Stomach smooth muscle (tissue), 2 donors: Measurements from ENCODE around the gene TNFRSF1B.
A peak's percentile ranks its signal among the peaks of the same experiment; 100 is the strongest.

Experiments used
- H3K27ac ChIP-seq: one replicate; pipeline ENCODE4 v1.7.0; 2013; ENCODE audit warnings: mild to moderate bottlenecking, low read length, inconsistent platforms
- H3K27me3 ChIP-seq, 2 donors: one replicate each; pipeline ENCODE4 v1.7.0; 2013; ENCODE audit warnings: low read length in 2 of 2; ENCODE audit not compliant: insufficient read depth in 2 of 2, control insufficient read depth in 1 of 2
- H3K36me3 ChIP-seq, 2 donors: one replicate each; pipeline ENCODE4 v1.7.0; 2013; ENCODE audit warnings: low read length in 2 of 2; ENCODE audit not compliant: control insufficient read depth in 2 of 2, insufficient read depth in 2 of 2
- H3K4me1 ChIP-seq: one replicate; pipeline ENCODE4 v1.7.0; 2013; ENCODE audit warnings: low read length; ENCODE audit not compliant: control insufficient read depth, insufficient read depth
- H3K4me3 ChIP-seq, 2 donors: one replicate each; pipeline ENCODE4 v1.7.0; 2013; ENCODE audit warnings: low read length in 2 of 2
- H3K9ac ChIP-seq, 2 donors: one replicate each; pipeline ENCODE4 v1.7.0; 2013; ENCODE audit warnings: low read length in 2 of 2, mild to moderate bottlenecking in 1 of 2
- H3K9me3 ChIP-seq, 2 donors: one replicate each; pipeline ENCODE4 v1.7.0; 2013; ENCODE audit warnings: low read length in 2 of 2; ENCODE audit not compliant: control insufficient read depth in 2 of 2
- donor health status: healthy.
- donor health status: Pancreatic carcinoma.

TNFRSF1B gene

DNA sequence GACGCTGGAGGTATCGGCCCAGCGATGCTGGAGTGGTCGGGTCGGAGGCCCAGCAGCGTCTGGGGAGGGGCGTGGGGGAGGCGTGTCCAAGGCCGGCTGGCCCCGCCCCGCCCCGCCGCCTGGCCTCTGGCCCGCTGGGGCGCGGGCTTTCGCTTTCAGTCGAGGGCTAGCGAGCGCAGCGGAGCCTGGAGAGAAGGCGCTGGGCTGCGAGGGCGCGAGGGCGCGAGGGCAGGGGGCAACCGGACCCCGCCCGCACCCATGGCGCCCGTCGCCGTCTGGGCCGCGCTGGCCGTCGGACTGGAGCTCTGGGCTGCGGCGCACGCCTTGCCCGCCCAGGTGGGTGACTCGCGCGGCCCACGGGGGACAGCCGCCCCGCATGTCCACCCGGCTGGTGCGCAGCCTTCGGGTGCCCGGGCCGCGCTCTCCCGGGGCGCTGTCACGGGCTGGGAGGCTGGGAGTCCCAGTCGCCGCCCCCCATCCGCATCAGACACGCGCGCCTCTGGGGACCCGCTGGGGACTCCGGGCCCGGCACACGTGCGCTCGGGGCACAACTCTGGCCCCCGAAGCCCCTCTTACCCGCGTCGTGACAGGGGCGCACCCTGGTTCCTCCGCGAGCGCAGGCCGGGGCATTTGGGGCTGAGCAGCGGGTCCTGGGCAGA is at the start of gene TNFRSF1B:
Gene TNFRSF1B, plus strand, starts transcription at position 158 of the 659 bp plus-strand sequence. Its CDS starts 101 bp downstream, at position 259.
- H3K9ac ChIP-seq, result peak within 1 kb of the TSS; percentile 61 to 69
- H3K9me3 ChIP-seq, result no peaks in the 10 kb centered on the region
- H3K4me3 ChIP-seq, result peak within 1 kb of the TSS; percentile 71 to 79
- peaks cover 0 to 7% of the 10 kb centered on the region in 2 donors for H3K27me3 ChIP-seq
- peak within 1 kb of the TSS; percentile 37 for H3K27ac ChIP-seq
- no peaks in the 10 kb centered on the region for H3K36me3 ChIP-seq
- H3K4me1 ChIP-seq, result peaks cover 33% of the 10 kb centered on the region

GRCh38 chr1:12121212-12122003 is 45.4 kb upstream of the TNFRSF1B start:
- H3K27ac ChIP-seq, result peak overlapping the region; percentile 73
- H3K9ac ChIP-seq, result peak overlapping the region; percentile 33 to 36
- H3K36me3 ChIP-seq, result no peaks in the 10 kb centered on the region
- H3K9me3 ChIP-seq, result no peaks in the 10 kb centered on the region
- H3K27me3 ChIP-seq, result no peaks in the 10 kb centered on the region
- H3K4me1 ChIP-seq, result peaks cover 12% of the 10 kb centered on the region
- H3K4me3 ChIP-seq, result peak overlapping the region in 1 of 2 donors; percentile 35

- H3K36me3 ChIP-seq, result no peaks in the 10 kb centered on the region
- no peak overlapping the region for H3K9ac ChIP-seq
- H3K9me3 ChIP-seq, result no peaks in the 10 kb centered on the region
- peaks cover 12% of the 10 kb centered on the region for H3K4me1 ChIP-seq
- no peaks in the 10 kb centered on the region for H3K27me3 ChIP-seq
- no peak overlapping the region for H3K27ac ChIP-seq
- no peak overlapping the region for H3K4me3 ChIP-seq
Observed at GRCh38 chr1:12123172-12123571, 43.6 kb upstream of the TNFRSF1B start.

DNA sequence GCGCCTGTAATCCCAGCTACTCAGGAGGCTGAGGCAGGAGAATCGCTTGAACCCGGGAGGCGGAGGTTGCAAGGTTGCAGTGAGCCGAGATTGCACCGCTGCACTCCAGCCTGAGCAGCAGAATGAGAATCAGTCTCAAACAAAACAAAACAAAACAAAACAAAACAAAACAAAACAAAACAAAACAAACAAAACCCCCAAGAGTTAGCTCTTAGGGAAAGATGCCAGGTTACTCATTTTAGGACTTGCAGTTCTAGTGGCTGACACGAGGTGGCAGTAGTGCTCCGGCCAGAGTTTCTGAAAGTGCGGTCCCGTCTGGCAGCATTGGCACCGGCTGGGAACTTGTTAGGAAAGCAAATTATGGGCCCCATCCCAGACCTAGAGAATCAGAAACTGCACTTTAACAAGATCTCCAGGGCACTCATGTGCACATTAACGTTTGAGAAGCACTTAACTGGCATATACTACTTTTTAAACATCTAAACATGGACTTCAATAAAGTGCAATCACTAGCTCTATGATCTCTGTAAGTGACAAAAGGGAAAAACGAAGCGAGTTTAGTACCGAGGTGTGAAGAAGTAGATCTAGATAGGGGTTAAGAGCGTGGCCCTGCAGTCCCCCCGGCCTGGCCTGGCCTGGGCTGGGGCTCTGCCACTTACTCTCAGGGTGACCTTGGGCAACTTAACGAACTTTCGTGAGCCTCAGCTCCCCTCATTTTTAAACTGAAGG is 41.9 kb upstream of the TNFRSF1B start:
- peaks cover 12% of the 10 kb centered on the region for H3K4me1 ChIP-seq
- peak overlapping the region in 1 of 2 donors; percentile 2 for H3K9ac ChIP-seq
- no peaks in the 10 kb centered on the region for H3K27me3 ChIP-seq
- H3K27ac ChIP-seq, result no peak overlapping the region
- no peaks in the 10 kb centered on the region for H3K36me3 ChIP-seq
- no peaks in the 10 kb centered on the region for H3K9me3 ChIP-seq
- H3K4me3 ChIP-seq, result no peak overlapping the region

- H3K9me3 ChIP-seq, result no peaks in the 10 kb centered on the region
- H3K4me3 ChIP-seq, result peak overlapping the region in 1 of 2 donors; percentile 29
- H3K36me3 ChIP-seq, result no peaks in the 10 kb centered on the region
- H3K27me3 ChIP-seq, result no peaks in the 10 kb centered on the region
- H3K4me1 ChIP-seq, result peaks cover 15% of the 10 kb centered on the region
- H3K27ac ChIP-seq, result no peak overlapping the region
- H3K9ac ChIP-seq, result peak overlapping the region; percentile 2 to 21
Observed at GRCh38 chr1:12125422-12126355, 41.1 kb upstream of the TNFRSF1B start.

DNA sequence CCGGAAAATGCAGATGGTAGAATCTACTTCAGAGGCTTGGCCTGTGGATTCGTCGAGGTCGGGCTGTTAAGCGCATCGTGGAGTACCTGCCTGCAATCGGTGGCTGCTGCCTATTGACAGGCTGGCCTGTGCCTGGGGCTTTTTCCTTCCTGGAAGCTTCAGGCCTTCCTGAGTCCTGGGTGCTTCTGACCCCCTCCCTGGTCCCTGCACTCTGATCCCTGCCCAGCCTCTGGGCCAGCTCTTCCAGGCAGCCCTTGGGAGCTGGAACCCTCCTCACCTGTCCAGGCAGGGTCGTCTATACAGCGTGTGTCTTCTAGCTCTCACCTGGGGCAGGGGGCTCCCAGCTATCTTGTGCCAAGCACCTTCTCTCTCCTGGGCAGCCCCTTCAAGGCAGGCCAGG is 40.0 kb upstream of the TNFRSF1B start:
- Histone ChIP-seq H3K27me3 (no peaks in the 10 kb centered on the region), H3K9me3 (no peaks in the 10 kb centered on the region), H3K4me1 (peaks cover 10% of the 10 kb centered on the region), H3K27ac (no peak overlapping the region), H3K36me3 (no peaks in the 10 kb centered on the region), H3K4me3 (no peak overlapping the region), H3K9ac (no peak overlapping the region)

DNA sequence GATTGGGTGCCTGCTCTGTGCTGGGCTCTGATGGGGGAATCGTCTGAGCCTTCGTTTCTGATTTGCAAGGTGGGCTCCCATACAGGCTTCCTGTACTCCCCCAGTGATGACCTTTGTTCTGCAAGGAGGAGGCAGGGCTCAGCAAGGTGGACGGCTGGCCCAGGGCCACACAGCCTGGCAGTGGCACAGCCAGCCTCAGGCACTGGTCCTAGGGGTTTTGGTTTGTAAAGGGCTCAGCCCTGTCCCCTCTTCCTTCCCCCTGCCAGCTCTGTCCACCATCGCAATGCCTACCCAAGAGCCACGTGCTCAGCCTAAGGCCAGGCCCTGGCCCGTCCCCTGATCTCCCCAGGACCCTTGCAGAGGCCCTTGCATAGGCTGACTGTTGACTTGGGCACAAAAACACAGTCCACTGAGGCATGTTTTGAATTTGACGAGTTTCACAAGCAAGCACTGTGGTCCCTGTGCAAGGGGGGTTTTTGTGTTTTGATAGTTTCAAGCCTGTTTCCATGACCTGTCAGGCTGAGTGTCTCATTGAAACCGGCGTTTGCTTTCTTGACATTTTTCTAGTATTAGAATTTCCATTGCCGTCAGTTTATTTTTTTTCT is 39.5 kb upstream of the TNFRSF1B start:
- peaks cover 10% of the 10 kb centered on the region for H3K4me1 ChIP-seq
- H3K36me3 ChIP-seq, result no peaks in the 10 kb centered on the region
- H3K9me3 ChIP-seq, result no peaks in the 10 kb centered on the region
- H3K9ac ChIP-seq, result no peak overlapping the region
- no peak overlapping the region for H3K27ac ChIP-seq
- H3K4me3 ChIP-seq, result no peak overlapping the region
- no peaks in the 10 kb centered on the region for H3K27me3 ChIP-seq

GRCh38 chr1:12128120-12128519 is 38.7 kb upstream of the TNFRSF1B start:
- Histone ChIP-seq H3K9ac (no peak overlapping the region), H3K4me3 (no peak overlapping the region), H3K27ac (no peak overlapping the region), H3K27me3 (no peaks in the 10 kb centered on the region), H3K4me1 (peaks cover 10% of the 10 kb centered on the region), H3K36me3 (no peaks in the 10 kb centered on the region), H3K9me3 (no peaks in the 10 kb centered on the region)

DNA sequence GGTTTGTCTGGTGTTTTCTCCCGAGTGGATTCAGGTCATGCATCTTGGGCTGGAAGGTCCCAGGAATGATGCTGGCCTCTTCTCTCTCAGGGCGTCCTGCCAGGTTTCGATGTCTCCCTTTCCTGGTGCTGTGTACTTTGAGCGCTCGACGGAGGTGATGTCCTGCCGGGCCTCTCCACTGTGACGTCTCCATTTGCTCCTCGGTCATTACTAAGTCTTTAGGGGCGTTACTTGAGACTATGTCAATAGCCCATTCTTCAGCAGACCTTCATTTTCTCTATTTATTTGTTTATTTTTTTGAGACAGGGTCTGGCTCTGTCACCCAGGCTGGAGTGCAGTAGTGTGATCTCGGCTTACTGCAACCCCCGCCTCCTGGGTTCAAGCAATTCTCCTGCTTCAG is 37.2 kb upstream of the TNFRSF1B start:
- Histone ChIP-seq H3K27me3 (no peaks in the 10 kb centered on the region), H3K4me3 (no peak overlapping the region), H3K27ac (no peak overlapping the region), H3K9ac (no peak overlapping the region), H3K9me3 (no peaks in the 10 kb centered on the region), H3K36me3 (no peaks in the 10 kb centered on the region), H3K4me1 (peaks cover 10% of the 10 kb centered on the region)
